HG02759 (cell line): ENCODE results near the gene TMEM127.
A peak's percentile ranks its signal among the peaks of the same experiment; 100 is the strongest.

ENCODE experiments used
- ATAC-seq: cut with Tn5 transposase; IDR thresholded peaks from one replicate; pipeline ENCODE4 v1.9.1; 2021; ENCODE audit warnings: mild to moderate bottlenecking, moderate library complexity; ENCODE audit not compliant: unreplicated experiment

Gene TMEM127

DNA sequence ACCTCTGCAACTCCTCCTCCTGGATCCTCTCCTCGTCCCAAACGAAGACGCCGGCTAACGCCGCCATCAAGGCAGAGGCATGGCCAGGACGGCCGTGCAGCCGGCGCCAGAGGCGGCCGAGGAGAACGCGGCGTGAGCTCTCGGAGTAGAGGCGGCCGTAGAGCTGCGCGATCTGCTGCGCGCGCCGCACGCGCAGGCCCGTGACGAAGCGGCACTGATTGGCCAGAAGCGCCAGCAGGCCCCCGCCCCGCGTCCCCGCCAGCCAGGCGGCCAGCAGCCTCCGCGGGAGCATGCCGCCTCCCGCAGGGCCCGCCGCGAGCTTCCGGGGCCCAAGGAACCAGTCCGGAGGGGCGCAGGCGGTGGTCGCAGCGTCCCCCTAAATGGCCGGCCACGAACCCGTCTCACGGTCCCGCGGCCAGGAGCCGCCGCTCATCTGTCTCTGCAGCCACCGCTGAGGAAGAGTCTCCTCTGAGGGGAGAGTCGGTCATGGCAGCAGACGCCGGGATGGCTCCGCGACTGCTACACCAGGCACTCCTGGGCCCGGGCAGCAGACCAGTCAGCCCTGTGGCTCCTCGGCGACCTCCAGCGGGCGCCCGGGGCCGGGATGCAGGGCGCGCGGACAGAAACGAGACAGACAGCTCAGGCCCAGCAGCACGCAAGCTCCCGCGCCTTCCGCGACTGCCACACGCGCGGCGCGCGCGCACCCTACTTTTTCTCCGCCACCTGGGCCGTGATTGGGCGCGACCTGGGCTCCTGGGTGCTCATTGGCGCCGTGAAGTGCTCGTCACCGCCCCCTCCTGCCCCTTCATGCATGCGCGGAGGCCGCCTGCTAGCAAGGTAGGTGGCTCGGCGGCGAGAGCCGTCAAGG lies 57.4 kb downstream of the TMEM127 start, which contains the start of gene STARD7:
TSS of gene STARD7 (minus strand) at position 685 of the 868 bp plus-strand sequence. CDS start at position 292, 393 bp downstream.
- ATAC-seq: peak; percentile 90

DNA sequence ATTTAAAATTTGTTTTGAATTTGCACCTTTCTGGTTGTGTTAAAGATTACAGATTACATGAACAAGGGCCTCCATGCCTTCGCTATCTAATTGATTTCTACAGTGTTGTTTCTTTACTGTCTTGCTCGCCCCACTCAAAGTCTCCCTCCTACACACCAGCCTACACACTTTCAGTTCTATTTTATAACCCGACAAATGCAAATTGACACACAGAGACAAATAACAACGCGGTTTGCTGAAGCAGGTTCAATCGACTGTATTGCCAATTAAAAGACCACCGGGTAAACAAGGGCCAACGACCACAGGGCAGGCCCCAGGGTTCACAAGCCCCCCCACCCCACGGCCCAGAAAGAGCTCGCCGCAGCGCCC lies 58.0 kb downstream of the TMEM127 start:
- no peak for ATAC-seq

- no peak for ATAC-seq
Measured at GRCh38 chr2:96207073-96207773, 58.6 kb downstream of the TMEM127 start.

DNA sequence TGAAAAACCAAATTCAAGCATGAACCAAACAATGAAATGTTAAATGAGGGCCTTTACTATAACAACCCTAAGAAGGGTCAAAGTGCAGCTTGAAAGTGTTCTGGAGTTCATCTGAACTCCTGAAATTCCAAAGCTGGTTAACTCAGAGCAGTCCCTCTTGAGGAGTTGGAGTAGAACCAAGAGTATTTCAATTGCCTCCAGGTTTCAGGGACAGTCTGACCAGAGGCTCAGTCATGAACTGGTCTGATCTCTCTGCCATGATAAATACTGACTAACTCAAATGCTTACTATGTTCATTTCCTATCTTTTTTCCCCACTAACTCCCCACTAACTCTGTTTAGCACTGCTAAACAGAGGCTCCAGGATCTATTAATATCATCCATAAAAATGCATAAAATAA lies 59.9 kb downstream of the TMEM127 start:
- ATAC-seq: no peak

- ATAC-seq: no peak
Measured at GRCh38 chr2:96204836-96205624, 60.8 kb downstream of the TMEM127 start.

GRCh38 chr2:96203130-96204028 lies 62.4 kb downstream of the TMEM127 start:
- no peak for ATAC-seq

DNA sequence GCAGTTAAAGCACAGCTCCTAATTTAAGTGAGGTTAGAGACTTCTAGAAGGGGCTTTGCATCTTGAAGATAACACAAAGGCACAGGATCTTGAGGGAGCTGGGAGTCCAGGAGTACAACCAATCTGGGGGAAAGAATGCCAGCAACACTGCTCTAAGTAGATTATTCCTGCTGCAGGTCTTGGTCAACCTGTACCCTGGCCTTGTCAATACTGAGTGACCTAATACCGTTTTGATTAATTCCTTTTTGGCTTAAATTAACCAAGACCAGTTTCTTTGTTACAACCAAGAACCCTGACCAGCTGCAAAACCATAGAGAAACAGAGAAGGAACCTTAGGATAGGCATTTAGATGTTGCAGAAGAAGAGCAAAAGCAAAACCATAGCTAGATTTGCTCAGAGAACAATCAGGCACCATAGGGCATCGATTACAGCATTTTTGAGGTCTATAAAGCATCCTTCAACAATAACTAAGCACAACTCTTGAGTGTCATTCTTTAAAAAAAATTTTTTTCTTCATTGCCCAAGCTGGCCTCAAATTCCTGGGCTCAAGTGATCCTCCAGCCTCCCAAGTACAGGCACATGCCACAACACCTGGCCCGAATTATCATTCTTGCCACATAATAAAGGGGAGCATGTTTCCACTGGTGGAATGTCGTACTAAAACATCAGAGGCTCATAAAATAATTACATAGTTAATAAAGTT lies 63.5 kb downstream of the TMEM127 start:
- no peak for ATAC-seq

GRCh38 chr2:96201338-96201737 lies 64.5 kb downstream of the TMEM127 start:
- no peak for ATAC-seq

DNA sequence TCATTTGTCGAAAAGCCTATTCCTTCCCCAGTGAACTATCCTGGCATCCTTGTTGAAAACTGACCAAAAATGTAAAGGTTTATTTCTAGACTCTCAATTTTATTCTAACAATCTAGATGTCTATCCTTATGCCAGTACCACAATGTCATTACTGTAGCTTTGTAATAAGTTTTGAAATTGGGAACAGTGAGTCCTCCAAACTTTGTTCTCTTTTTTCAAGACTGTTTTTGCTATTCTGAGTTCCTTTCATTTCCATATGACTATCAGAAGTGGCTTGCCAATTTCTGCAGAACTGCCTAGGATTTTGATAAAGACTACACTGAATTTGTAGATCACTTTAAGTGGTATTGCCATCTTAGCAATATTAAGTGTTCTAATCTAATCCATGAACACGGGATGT lies 66.9 kb downstream of the TMEM127 start:
- no peak for ATAC-seq
